ENCODE measurements around the gene CEP85. TPM values are rescaled to one million over a fixed set of nuclear protein-coding genes. Genes with fewer than 3 reads are reported as not detected.
A peak's percentile ranks its signal among the peaks of the same experiment; 100 is the strongest.

Gene CEP85
- total RNA-seq, 4 donors from 2014 or later: 1.8 to 14.0 (median 5.3) TPM

DNA sequence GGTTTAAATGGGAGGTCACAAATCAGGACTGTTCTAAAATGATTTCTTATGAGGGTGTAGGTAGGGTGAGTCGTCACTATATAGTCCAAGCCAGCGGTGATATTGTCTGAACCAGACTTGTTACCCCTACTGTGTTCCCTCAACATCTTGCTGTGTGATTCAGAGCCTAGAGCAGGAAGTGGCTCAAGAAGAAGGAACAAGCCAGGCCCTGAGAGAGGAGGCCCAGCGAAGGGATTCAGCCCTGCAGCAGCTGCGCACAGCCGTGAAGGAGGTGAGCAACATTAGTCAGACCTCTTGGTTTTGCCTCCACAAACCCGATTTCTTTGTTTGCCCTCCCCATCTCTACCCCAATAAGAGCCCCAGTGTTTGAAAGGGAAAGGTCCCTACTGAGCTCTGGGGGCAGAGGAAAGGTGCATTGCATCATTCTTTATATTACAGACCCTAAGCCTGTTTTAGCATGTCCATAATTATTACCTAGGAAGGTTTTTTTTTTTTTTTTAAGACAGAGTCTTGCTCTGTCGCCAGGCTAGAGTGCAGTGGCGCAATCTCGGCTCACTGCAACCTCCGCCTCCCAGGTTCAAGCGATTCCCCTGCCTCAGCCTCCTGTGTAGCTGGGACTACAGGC is 40.9 kb downstream of the CEP85 start:
- Histone ChIP-seq H3K27ac (peak overlapping the region; percentile 80 to 86), H3K9me3 (no peaks in the 10 kb centered on the region), H3K27me3 (no peaks in the 10 kb centered on the region), H3K4me1 (peaks cover 3 to 15% of the 10 kb centered on the region in 2 donors), H3K36me3 (no peaks in the 10 kb centered on the region), H3K4me3 (no peak overlapping the region)
- intact Hi-C loops (cut with DNase I; ENCODE audit: low total_unique reads): no loop called here
- TF ChIP-seq, protein P1, sequence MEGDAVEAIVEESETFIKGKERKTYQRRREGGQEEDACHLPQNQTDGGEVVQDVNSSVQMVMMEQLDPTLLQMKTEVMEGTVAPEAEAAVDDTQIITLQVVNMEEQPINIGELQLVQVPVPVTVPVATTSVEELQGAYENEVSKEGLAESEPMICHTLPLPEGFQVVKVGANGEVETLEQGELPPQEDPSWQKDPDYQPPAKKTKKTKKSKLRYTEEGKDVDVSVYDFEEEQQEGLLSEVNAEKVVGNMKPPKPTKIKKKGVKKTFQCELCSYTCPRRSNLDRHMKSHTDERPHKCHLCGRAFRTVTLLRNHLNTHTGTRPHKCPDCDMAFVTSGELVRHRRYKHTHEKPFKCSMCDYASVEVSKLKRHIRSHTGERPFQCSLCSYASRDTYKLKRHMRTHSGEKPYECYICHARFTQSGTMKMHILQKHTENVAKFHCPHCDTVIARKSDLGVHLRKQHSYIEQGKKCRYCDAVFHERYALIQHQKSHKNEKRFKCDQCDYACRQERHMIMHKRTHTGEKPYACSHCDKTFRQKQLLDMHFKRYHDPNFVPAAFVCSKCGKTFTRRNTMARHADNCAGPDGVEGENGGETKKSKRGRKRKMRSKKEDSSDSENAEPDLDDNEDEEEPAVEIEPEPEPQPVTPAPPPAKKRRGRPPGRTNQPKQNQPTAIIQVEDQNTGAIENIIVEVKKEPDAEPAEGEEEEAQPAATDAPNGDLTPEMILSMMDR (IDR thresholded peaks at IDR 0.05): no peak
- TF ChIP-seq POLR2A (IDR thresholded peaks at IDR 0.05): no peak
- no peak for DNase-seq

DNA sequence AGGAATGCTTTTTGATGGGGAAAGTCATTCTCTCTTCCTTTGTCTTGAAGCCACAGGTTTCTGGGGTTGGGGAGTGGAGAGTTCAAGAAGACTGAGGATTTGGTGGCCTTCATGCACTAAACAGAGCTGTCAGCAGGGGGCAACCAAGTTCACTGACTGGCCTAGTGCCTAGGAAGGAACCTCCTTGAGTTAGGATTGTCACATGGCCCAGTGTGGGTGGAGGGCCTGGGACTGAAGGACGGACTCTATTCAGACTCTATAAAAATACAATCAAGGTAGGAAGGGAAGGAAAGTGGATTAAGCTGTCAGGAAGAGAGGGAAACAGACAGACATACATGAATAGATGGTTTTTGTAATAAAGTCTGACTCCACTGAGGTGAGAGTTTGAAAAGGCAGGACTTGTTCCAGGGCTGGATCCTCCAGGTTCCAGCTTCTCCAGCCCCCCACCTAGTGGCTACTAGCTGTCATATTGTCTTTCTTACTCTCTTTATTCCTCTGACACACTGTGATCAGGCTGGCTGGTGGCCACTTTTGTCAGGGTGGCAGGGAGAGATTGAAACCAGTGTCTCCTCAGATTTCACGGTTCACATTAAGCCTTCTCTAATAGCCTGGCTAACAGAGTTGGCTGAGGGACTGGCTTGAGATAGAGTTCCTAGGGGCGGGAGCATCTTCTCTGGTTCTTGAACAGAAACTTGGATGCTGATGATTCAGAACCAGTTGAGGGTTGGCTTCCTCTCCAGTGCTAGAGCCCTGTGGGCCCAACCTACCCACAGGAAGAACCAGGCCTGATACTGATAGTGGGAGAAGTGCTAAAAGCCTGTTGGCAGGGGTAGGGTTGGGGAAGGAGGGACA is 41.8 kb downstream of the CEP85 start:
- no peaks in the 10 kb centered on the region for H3K9me3 ChIP-seq
- H3K36me3 ChIP-seq: no peaks in the 10 kb centered on the region
- no peak overlapping the region for H3K4me3 ChIP-seq
- intact Hi-C loops (cut with DNase I; ENCODE audit: low total_unique reads): no loop called here
- no peaks in the 10 kb centered on the region for H3K27me3 ChIP-seq
- H3K27ac ChIP-seq: peak overlapping the region; percentile 80 to 86
- peaks cover 3 to 15% of the 10 kb centered on the region in 2 donors for H3K4me1 ChIP-seq
- TF ChIP-seq, protein P1 (IDR thresholded peaks at IDR 0.05): peak; percentile 70 to 92 (median 78)
- TF ChIP-seq POLR2A (IDR thresholded peaks at IDR 0.05): no peak
- DNase-seq: peak; percentile 79

DNA sequence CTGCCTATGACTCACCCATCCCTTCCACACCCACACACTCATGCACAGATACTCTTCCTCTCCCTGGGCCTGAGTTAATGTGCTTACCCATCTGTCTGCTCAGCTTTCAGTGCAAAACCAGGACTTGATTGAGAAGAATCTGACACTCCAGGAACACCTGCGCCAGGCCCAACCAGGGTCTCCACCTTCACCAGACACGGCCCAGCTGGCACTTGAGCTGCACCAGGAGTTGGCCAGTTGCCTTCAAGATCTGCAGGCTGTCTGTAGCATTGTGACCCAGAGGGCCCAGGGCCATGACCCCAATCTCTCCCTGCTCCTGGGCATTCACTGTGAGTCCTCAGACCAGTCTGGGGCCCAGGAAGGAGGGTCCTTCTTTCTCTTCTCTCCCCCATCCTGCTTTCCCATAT is 42.4 kb downstream of the CEP85 start:
- Histone ChIP-seq H3K27ac (peak overlapping the region; percentile 80 to 86), H3K4me1 (peaks cover 3 to 15% of the 10 kb centered on the region in 2 donors)
- intact Hi-C loops (cut with DNase I; ENCODE audit: low total_unique reads): no loop called here

DNA sequence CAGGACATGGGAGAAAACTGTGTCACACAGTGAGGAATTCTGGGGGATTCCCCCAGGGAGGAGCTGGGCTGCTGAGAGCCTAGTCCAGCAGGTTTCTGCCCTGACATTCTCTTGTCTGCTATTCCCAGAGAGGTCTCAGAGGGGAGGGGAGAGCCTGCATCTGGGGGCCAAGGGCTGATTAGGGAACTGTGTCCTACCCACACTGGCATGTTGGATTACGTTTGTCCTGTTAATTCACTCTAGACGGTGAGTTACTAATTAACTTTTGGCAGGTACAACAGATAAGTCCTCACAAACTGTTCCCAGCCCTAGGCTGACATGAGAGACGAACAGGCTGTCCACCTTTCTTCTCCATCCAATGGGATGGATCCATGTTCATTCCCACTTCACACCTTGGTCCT is 43.3 kb downstream of the CEP85 start:
- H3K9me3 ChIP-seq: no peaks in the 10 kb centered on the region
- TF ChIP-seq, protein P1 (IDR thresholded peaks at IDR 0.05): no peak
- no peak for TF ChIP-seq POLR2A (IDR thresholded peaks at IDR 0.05)
- H3K27me3 ChIP-seq: no peaks in the 10 kb centered on the region
- H3K36me3 ChIP-seq: no peaks in the 10 kb centered on the region
- intact Hi-C loops (cut with DNase I; ENCODE audit: low total_unique reads): no loop called here
- peaks cover 3 to 15% of the 10 kb centered on the region in 2 donors for H3K4me1 ChIP-seq
- DNase-seq: no peak
- H3K4me3 ChIP-seq: no peak overlapping the region
- H3K27ac ChIP-seq: peak overlapping the region; percentile 86 to 93

More for the DNA sequence above, 42.4 kb downstream of the CEP85 start:
- Histone ChIP-seq H3K36me3 (no peaks in the 10 kb centered on the region), H3K27me3 (no peaks in the 10 kb centered on the region), H3K4me3 (no peak overlapping the region), H3K9me3 (no peaks in the 10 kb centered on the region)
- TF ChIP-seq, protein P1 (IDR thresholded peaks at IDR 0.05): no peak
- TF ChIP-seq POLR2A (IDR thresholded peaks at IDR 0.05): no peak
- DNase-seq: no peak

DNA sequence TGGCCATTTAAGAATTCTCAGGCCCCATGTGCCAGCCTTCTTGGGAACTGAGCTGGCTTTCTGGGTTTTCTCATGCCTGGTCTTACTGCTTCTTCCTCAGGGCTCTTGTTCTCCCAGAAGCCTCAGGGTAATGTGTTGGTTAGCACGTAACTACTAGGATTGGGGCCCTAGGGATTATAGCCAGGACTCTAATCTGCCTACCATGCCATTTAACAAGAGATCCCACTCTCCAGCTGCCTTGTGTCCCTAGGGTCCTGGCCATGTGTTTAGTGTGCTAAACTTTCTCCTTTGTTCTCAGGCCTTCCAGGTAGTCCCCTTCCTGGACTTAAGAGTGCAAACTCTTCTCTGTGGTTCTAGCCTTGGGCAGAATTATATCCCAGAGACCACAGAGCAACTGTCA is 43.7 kb downstream of the CEP85 start:
- Histone ChIP-seq H3K27me3 (no peaks in the 10 kb centered on the region), H3K4me1 (peaks cover 3 to 15% of the 10 kb centered on the region in 2 donors), H3K4me3 (no peak overlapping the region), H3K36me3 (no peaks in the 10 kb centered on the region), H3K27ac (peak overlapping the region; percentile 93), H3K9me3 (no peaks in the 10 kb centered on the region)
- intact Hi-C loops (cut with DNase I; ENCODE audit: low total_unique reads): no loop called here
- no peak for TF ChIP-seq POLR2A (IDR thresholded peaks at IDR 0.05)
- TF ChIP-seq, protein P1 (IDR thresholded peaks at IDR 0.05): no peak
- DNase-seq: no peak
